Neutrophil (primary cell): ENCODE results near the gene POLR1G.

Source experiments
- H3K27ac ChIP-seq: fragments of 200-600 bp; sonication (generic); 2 replicates; pipeline ENCODE4 v1.5.1; 2016; ENCODE audit warnings: mild to moderate bottlenecking, moderate library complexity
- H3K27me3 ChIP-seq: fragments of 200-600 bp; sonication (generic); 2 replicates; pipeline ENCODE4 v1.6.0; 2016; ENCODE audit warnings: mild to moderate bottlenecking
- H3K36me3 ChIP-seq: fragments of 200-600 bp; sonication (generic); 2 replicates; pipeline ENCODE4 v1.5.1; 2017
- H3K4me1 ChIP-seq, 2 experiments: fragments of 200-600 bp in 1 of 2; sonication (generic) in 1 of 2; 1 replicate in 1 of 2; 2 replicates in 1 of 2; pipeline versions ENCODE4 v1.5.1 to v1.6.1; 2013 to 2016; ENCODE audit warnings: low read depth in 1 of 2, low read length in 1 of 2, mild to moderate bottlenecking in 1 of 2, moderate library complexity in 1 of 2; ENCODE audit not compliant: control insufficient read depth in 1 of 2, insufficient read depth in 1 of 2
- H3K4me3 ChIP-seq, 2 experiments: fragments of 200-600 bp in 1 of 2; sonication (generic) in 1 of 2; 1 replicate in 1 of 2; 2 replicates in 1 of 2; pipeline ENCODE4 v1.5.1; 2013 to 2016; ENCODE audit warnings: low read depth in 1 of 2, low read length in 1 of 2, mild to moderate bottlenecking in 1 of 2, moderate library complexity in 1 of 2
- H3K9me3 ChIP-seq: fragments of 200-600 bp; sonication (generic); 2 replicates; pipeline ENCODE4 v1.5.1; 2016
- TF ChIP-seq, protein P1 (sequence below): fragments of 200-600 bp; sonication (generic); IDR thresholded peaks from 2 replicates; pipeline ENCODE4 v1.5.1; 2016; ENCODE audit warnings: antibody characterized with exemption

Gene POLR1G

GRCh38 chr19:45451131-45451849 lies 44.8 kb downstream of the POLR1G start:
- Histone ChIP-seq H3K4me1 (peaks cover 33 to 35% of the 10 kb centered on the region in 2 experiments), H3K9me3 (no peaks in the 10 kb centered on the region), H3K27ac (peak overlapping the region; percentile 94), H3K27me3 (peaks cover 54% of the 10 kb centered on the region), H3K4me3 (peak overlapping the region; percentile 67 to 80), H3K36me3 (no peaks in the 10 kb centered on the region)
- TF ChIP-seq, protein P1, sequence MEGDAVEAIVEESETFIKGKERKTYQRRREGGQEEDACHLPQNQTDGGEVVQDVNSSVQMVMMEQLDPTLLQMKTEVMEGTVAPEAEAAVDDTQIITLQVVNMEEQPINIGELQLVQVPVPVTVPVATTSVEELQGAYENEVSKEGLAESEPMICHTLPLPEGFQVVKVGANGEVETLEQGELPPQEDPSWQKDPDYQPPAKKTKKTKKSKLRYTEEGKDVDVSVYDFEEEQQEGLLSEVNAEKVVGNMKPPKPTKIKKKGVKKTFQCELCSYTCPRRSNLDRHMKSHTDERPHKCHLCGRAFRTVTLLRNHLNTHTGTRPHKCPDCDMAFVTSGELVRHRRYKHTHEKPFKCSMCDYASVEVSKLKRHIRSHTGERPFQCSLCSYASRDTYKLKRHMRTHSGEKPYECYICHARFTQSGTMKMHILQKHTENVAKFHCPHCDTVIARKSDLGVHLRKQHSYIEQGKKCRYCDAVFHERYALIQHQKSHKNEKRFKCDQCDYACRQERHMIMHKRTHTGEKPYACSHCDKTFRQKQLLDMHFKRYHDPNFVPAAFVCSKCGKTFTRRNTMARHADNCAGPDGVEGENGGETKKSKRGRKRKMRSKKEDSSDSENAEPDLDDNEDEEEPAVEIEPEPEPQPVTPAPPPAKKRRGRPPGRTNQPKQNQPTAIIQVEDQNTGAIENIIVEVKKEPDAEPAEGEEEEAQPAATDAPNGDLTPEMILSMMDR, result no peak

- Histone ChIP-seq H3K27me3 (peaks cover 54% of the 10 kb centered on the region), H3K9me3 (no peaks in the 10 kb centered on the region), H3K4me1 (peaks cover 37 to 39% of the 10 kb centered on the region in 2 experiments), H3K4me3 (no peak overlapping the region), H3K27ac (peak overlapping the region; percentile 94), H3K36me3 (no peaks in the 10 kb centered on the region)
- TF ChIP-seq, protein P1, result no peak
Observed at GRCh38 chr19:45451850-45452387, 45.5 kb downstream of the POLR1G start.

DNA sequence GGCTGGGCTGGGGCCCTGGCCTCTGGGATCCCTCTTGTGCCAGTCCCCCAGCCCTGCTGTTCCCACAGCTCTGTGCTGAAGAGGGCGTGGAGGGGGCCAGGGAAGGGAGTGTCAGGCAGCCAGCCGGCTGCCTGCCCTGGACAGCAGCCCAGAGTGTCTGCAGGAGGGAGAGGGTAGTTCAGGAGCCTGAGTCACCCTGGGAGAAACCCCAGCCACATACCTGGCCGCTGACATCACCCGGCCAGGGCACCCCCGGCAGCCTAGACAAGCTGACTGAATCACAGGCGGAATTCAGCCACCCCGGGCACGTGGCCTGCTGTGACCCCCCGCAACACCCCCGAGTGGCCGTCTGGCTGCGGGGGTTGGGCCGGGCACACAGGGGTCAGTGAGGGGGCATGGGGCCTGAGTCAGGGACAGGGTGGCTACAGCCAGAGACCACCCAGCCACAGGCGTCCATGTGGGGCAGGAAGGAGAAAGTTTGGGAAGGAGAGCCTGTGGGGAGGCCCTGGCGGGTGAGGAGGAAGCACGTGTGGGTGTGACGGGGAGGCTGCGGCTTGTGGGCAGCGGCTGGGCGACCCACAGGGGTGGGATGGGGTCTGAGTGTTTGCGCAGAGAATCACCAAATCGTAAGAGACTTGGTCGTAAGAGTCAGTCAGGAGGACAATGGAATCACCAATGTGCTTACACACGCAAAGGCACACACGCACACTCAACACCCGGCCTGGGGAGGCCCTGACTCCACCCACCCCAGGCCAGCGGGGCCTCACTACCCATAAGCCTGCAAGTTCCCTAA lies 49.5 kb downstream of the POLR1G start:
- peaks cover 21 to 22% of the 10 kb centered on the region in 2 experiments for H3K4me1 ChIP-seq
- H3K36me3 ChIP-seq, result no peaks in the 10 kb centered on the region
- TF ChIP-seq, protein P1, result peak; percentile 20
- H3K9me3 ChIP-seq, result no peaks in the 10 kb centered on the region
- H3K27ac ChIP-seq, result peak overlapping the region; percentile 64
- peak overlapping the region; percentile 21 to 28 for H3K4me3 ChIP-seq
- peaks cover 59% of the 10 kb centered on the region for H3K27me3 ChIP-seq

DNA sequence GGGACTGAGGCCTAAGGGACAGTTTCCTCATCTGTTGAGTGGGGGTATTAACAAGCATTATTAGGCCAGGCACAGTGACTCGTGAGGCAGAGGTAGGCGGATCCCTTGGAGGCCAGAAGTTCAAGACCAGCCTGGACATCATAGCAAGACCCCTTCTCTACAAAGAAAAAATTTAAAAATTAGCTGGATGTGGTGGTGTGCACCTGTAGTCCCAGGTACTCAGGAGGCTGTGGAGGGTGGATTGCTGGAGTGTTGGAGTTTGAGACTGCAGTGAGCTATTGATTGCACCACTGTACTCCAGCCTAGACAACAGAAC lies 50.0 kb downstream of the POLR1G start:
- TF ChIP-seq, protein P1, result no peak
- Histone ChIP-seq H3K9me3 (no peaks in the 10 kb centered on the region), H3K27me3 (peaks cover 56% of the 10 kb centered on the region), H3K4me1 (peaks cover 16% of the 10 kb centered on the region in 2 experiments), H3K36me3 (no peaks in the 10 kb centered on the region), H3K27ac (peak overlapping the region; percentile 64), H3K4me3 (peak overlapping the region; percentile 21 to 28)

GRCh38 chr19:45457776-45458175 lies 51.3 kb downstream of the POLR1G start:
- TF ChIP-seq, protein P1, result no peak

More at GRCh38 chr19:45457776-45458175, 51.3 kb downstream of the POLR1G start:
- Histone ChIP-seq H3K36me3 (no peaks in the 10 kb centered on the region), H3K4me1 (peaks cover 13% of the 10 kb centered on the region in 2 experiments), H3K27ac (no peak overlapping the region), H3K4me3 (no peak overlapping the region), H3K27me3 (peaks cover 48% of the 10 kb centered on the region), H3K9me3 (no peaks in the 10 kb centered on the region)
